H1 (cell line): ENCODE data around the gene AVL9.

Experiments used
- CHD2 ChIP-seq: IDR thresholded peaks from 2 replicates; pipeline ENCODE4 v1.6.1; 2012; ENCODE audit warnings: low read length, improper control_type of control experiment
- EP300 ChIP-seq, 2 experiments: IDR thresholded peaks; 1 replicate in 1 of 2; 2 replicates in 1 of 2; pipeline ENCODE4 v1.6.1; 2011 to 2012; ENCODE audit warnings: low read depth in 2 of 2, low read length in 2 of 2, mild to moderate bottlenecking in 2 of 2, borderline replicate concordance in 1 of 2, inconsistent platforms in 1 of 2, moderate library complexity in 1 of 2
- EZH2 ChIP-seq: fragments of 200-600 bp; sonication (generic); IDR thresholded peaks from 2 replicates; pipeline ENCODE4 v1.7.1; 2012; ENCODE audit warnings: low read depth, mild to moderate bottlenecking, moderate library complexity, low read length, inconsistent platforms; ENCODE audit not compliant: severe bottlenecking
- GABPA ChIP-seq: IDR thresholded peaks from 2 replicates; pipeline ENCODE4 v1.6.1; 2011; ENCODE audit warnings: mild to moderate bottlenecking, low read length, moderate library complexity, borderline replicate concordance; ENCODE audit not compliant: insufficient read depth
- NRF1 ChIP-seq: IDR thresholded peaks from 2 replicates; pipeline ENCODE4 v1.6.1; 2011; ENCODE audit warnings: mild to moderate bottlenecking, low read depth, low read length, improper control_type of control experiment
- PHF8 ChIP-seq: fragments of 200-600 bp; sonication (generic); conservative IDR thresholded peaks from 2 replicates; pipeline ENCODE4 v1.7.1; 2012; ENCODE audit warnings: low read depth, mild to moderate bottlenecking, inconsistent platforms, low read length, moderate library complexity
- POLR2A ChIP-seq, 2 experiments: IDR thresholded peaks; 1 replicate in 1 of 2; 2 replicates in 1 of 2; pipeline ENCODE4 v1.6.1; 2011; ENCODE audit warnings: low read depth in 2 of 2, low read length in 2 of 2, mild to moderate bottlenecking in 2 of 2; ENCODE audit errors: control extremely low read depth in 1 of 2
- POLR2AphosphoS5 ChIP-seq: IDR thresholded peaks from 2 replicates; pipeline ENCODE4 v1.6.1; 2011; ENCODE audit warnings: low read depth, low read length
- YY1 ChIP-seq: IDR thresholded peaks from 2 replicates; pipeline ENCODE4 v1.6.1; 2011; ENCODE audit warnings: low read depth, mild to moderate bottlenecking, low read length
- TF ChIP-seq, protein P1 (sequence below), 3 experiments: IDR thresholded peaks; 1 replicate in 2 of 3; 2 replicates in 1 of 3; pipeline versions ENCODE4 v1.5.1 to v1.6.1; 2011; ENCODE audit warnings: low read length in 3 of 3, mild to moderate bottlenecking in 3 of 3, inconsistent platforms in 2 of 3, low read depth in 1 of 3, moderate library complexity in 1 of 3; ENCODE audit not compliant: insufficient read depth in 1 of 3; ENCODE audit errors: control extremely low read depth in 1 of 3
- TF ChIP-seq, protein P2 (sequence below): IDR thresholded peaks from 2 replicates; pipeline ENCODE4 v1.6.1; 2012; ENCODE audit warnings: low read length, inconsistent platforms
- TF ChIP-seq, protein P3 (sequence below): IDR thresholded peaks from 2 replicates; pipeline ENCODE4 v1.6.1; 2012; ENCODE audit warnings: inconsistent platforms

DNA sequence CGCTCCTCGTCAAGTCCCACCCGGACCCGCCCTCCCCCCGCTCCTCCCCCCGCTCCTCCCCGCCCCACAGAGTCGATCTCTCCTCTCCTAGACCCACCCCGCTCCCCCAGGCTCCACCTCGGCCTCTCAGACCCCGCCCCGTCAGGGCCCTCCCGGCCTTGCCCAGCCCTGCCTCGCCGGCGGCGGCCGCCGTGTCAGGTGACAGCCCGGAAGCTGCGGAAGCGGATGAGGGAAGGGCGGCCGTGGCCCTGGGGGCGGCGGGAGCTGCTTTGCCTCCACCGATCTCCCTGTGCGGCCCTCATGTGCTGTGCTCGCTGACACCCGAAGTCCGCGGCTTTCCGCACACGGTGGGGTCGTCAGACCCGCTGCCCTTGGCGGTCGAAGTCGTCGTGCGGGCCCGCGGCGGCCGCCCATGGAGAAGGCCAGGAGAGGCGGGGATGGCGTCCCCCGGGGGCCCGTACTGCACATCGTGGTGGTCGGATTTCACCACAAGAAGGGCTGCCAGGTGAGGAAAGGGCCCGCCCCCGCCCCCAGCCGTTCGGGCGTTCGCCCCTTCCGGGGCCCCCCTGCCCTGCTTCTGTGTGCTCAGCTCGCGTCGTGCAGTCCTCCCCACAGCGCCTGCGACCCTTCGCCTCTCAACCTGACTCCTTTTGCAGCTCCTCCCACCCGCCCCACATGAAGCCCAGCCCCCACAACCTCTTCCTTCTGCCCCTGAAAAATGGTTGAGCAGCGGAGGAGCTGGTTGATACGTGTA, at the start of gene AVL9:
- TF ChIP-seq POLR2A (IDR thresholded peaks at IDR 0.05; ENCODE audit: control extremely low read depth in 1 of 2, low read depth in 2 of 2, low read length in 2 of 2) (peak; percentile 90 to 99), YY1 (peak; percentile 46), EZH2 (no peak), PHF8 (peak; percentile 92), CHD2 (no peak), EP300 (IDR thresholded peaks at IDR 0.05; ENCODE audit: borderline replicate concordance in 1 of 2, low read depth in 2 of 2, low read length in 2 of 2) (no peak; a peak in 1 of 3 replicates), NRF1 (no peak), GABPA (no peak), POLR2AphosphoS5 (peak; percentile 96)
- TF ChIP-seq, protein P1, sequence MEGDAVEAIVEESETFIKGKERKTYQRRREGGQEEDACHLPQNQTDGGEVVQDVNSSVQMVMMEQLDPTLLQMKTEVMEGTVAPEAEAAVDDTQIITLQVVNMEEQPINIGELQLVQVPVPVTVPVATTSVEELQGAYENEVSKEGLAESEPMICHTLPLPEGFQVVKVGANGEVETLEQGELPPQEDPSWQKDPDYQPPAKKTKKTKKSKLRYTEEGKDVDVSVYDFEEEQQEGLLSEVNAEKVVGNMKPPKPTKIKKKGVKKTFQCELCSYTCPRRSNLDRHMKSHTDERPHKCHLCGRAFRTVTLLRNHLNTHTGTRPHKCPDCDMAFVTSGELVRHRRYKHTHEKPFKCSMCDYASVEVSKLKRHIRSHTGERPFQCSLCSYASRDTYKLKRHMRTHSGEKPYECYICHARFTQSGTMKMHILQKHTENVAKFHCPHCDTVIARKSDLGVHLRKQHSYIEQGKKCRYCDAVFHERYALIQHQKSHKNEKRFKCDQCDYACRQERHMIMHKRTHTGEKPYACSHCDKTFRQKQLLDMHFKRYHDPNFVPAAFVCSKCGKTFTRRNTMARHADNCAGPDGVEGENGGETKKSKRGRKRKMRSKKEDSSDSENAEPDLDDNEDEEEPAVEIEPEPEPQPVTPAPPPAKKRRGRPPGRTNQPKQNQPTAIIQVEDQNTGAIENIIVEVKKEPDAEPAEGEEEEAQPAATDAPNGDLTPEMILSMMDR (IDR thresholded peaks at IDR 0.05; ENCODE audit: control extremely low read depth in 1 of 3, insufficient read depth in 1 of 3, low read depth in 1 of 3, low read length in 3 of 3): no peak; a peak in 1 of 4 replicates
- TF ChIP-seq, protein P2, sequence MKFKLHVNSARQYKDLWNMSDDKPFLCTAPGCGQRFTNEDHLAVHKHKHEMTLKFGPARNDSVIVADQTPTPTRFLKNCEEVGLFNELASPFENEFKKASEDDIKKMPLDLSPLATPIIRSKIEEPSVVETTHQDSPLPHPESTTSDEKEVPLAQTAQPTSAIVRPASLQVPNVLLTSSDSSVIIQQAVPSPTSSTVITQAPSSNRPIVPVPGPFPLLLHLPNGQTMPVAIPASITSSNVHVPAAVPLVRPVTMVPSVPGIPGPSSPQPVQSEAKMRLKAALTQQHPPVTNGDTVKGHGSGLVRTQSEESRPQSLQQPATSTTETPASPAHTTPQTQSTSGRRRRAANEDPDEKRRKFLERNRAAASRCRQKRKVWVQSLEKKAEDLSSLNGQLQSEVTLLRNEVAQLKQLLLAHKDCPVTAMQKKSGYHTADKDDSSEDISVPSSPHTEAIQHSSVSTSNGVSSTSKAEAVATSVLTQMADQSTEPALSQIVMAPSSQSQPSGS: no peak
- TF ChIP-seq, protein P3, sequence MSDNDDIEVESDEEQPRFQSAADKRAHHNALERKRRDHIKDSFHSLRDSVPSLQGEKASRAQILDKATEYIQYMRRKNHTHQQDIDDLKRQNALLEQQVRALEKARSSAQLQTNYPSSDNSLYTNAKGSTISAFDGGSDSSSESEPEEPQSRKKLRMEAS: peak; percentile 68
